B cell (primary cell): Measurements from ENCODE around the gene PSD4. TPM values are rescaled to one million over a fixed set of nuclear protein-coding genes. Genes with fewer than 3 reads are reported as not detected.

Source experiments
- ATAC-seq: fragments of 200-7000 bp; cut with Tn5 transposase; one replicate; pipeline ENCODE4 v1.10.0; 2021; ENCODE audit warnings: low read depth, mild to moderate bottlenecking, moderate number of reproducible peaks, moderate library complexity
- CTCF ChIA-PET: fragments of 350-600 bp; sonication (Branson Sonifier 250); formaldehyde crosslinking; loops from one replicate; lab custom pipeline; 2021; ENCODE audit warnings: antibody characterized with exemption, inconsistent platforms; lab: Charles Lee
- POLR2A ChIA-PET: fragments of 350-600 bp; sonication (Branson Sonifier 250); formaldehyde crosslinking; loops from one replicate; lab custom pipeline; 2021; ENCODE audit warnings: antibody characterized with exemption; lab: Charles Lee
- DNase-seq: peaks from one replicate; pipeline ENCODE4 v3.0.0; 2013
- H2AFZ ChIP-seq: 2 replicates; pipeline ENCODE4 v1.6.1; 2012; ENCODE audit warnings: mild to moderate bottlenecking, low read depth, low read length; ENCODE audit not compliant: insufficient read depth, poor library complexity, severe bottlenecking
- H3K27ac ChIP-seq, 2 donors: 1 replicate in 1 of 2; 2 replicates in 1 of 2; pipeline ENCODE4 v1.5.1; 2012 to 2013; ENCODE audit warnings: low read length in 2 of 2, mild to moderate bottlenecking in 2 of 2, moderate library complexity in 1 of 2
- H3K27me3 ChIP-seq, 4 experiments: fragments of 200-600 bp in 1 of 4; sonication (generic) in 1 of 4; replicated peaks in 1 of 4; 1 replicate in 2 of 4; 2 replicates in 2 of 4; pipeline versions ENCODE4 v1.6.1 to v1.7.0; 2013 to 2016; ENCODE audit warnings: low read length in 3 of 4, mild to moderate bottlenecking in 2 of 4, mixed read lengths in 1 of 4, moderate library complexity in 1 of 4; ENCODE audit not compliant: insufficient read depth in 4 of 4, control insufficient read depth in 3 of 4; ENCODE audit errors: control extremely low read depth in 1 of 4
- H3K36me3 ChIP-seq, 2 experiments: replicated peaks in 1 of 2; 1 replicate in 1 of 2; 2 replicates in 1 of 2; pipeline versions ENCODE4 v1.6.1 to v1.7.1; 2013; ENCODE audit warnings: low read length in 1 of 2; ENCODE audit not compliant: insufficient read depth in 2 of 2, control insufficient read depth in 1 of 2; ENCODE audit errors: control extremely low read depth in 1 of 2, extremely low read depth in 1 of 2
- H3K4me1 ChIP-seq, 2 donors: fragments of 200-600 bp in 1 of 2; sonication (generic) in 1 of 2; 1 replicate in 1 of 2; 2 replicates in 1 of 2; pipeline versions ENCODE4 v1.5.1 to v1.6.1; 2013 to 2017; ENCODE audit warnings: low read length in 2 of 2; ENCODE audit not compliant: control insufficient read depth in 2 of 2, insufficient read depth in 2 of 2
- H3K4me2 ChIP-seq: replicated peaks from 2 replicates; pipeline ENCODE3; 2012; ENCODE audit warnings: mild to moderate bottlenecking, low read depth, low read length; ENCODE audit not compliant: poor library complexity, severe bottlenecking
- H3K4me3 ChIP-seq, 5 experiments: fragments of 200-600 bp in 1 of 5; sonication (generic) in 1 of 5; 1 replicate in 3 of 5; 2 replicates in 2 of 5; pipeline versions ENCODE4 v1.5.1 to v1.7.0; 2011 to 2016; ENCODE audit warnings: low read length in 4 of 5, mild to moderate bottlenecking in 4 of 5, low read depth in 2 of 5, control low read depth in 1 of 5, moderate library complexity in 1 of 5; ENCODE audit not compliant: insufficient read depth in 1 of 5; ENCODE audit errors: control extremely low read depth in 1 of 5, extremely low read depth in 1 of 5
- H3K79me2 ChIP-seq: fragments of 200-600 bp; sonication (generic); one replicate; pipeline ENCODE4 v1.6.0; 2016; ENCODE audit warnings: low read length; ENCODE audit not compliant: control insufficient read depth, insufficient read depth
- H3K9ac ChIP-seq: fragments of 200-600 bp; sonication (generic); 2 replicates; pipeline ENCODE4 v1.6.1; 2017; ENCODE audit warnings: mild to moderate bottlenecking, low read length, moderate library complexity
- H3K9me3 ChIP-seq, 3 donors: one replicate each; pipeline versions ENCODE4 v1.6.1 to v1.7.1; 2013; ENCODE audit warnings: low read length in 2 of 3; ENCODE audit not compliant: control insufficient read depth in 2 of 3, insufficient read depth in 1 of 3; ENCODE audit errors: control extremely low read depth in 1 of 3
- H4K20me1 ChIP-seq: 2 replicates; pipeline ENCODE4 v1.6.0; 2012; ENCODE audit warnings: mild to moderate bottlenecking, low read length; ENCODE audit not compliant: insufficient read depth, control insufficient read depth, poor library complexity, severe bottlenecking
- H3K27ac Mint-ChIP-seq: one replicate; pipeline ENCODE4 v1.8.0; 2021; ENCODE audit warnings: mixed read lengths
- H3K27me3 Mint-ChIP-seq: one replicate; pipeline ENCODE4 v1.8.0; 2021; ENCODE audit warnings: mixed read lengths
- H3K4me1 Mint-ChIP-seq: one replicate; pipeline ENCODE4 v1.8.0; 2021; ENCODE audit warnings: mixed read lengths
- H3K4me3 Mint-ChIP-seq: one replicate; pipeline ENCODE4 v1.8.0; 2021; ENCODE audit warnings: mixed read lengths
- H3K9me3 Mint-ChIP-seq: one replicate; pipeline ENCODE4 v1.8.0; 2022; ENCODE audit warnings: mixed read lengths; ENCODE audit not compliant: insufficient read depth
- CTCF ChIP-seq: fragments of 200-600 bp; IDR thresholded peaks from one replicate; pipeline ENCODE4 v1.8.0; 2022; ENCODE audit warnings: antibody characterized with exemption, mild to moderate bottlenecking
- EZH2 ChIP-seq: IDR thresholded peaks from 2 replicates; pipeline ENCODE4 v1.6.1; 2012; ENCODE audit warnings: borderline replicate concordance, low read depth, mild to moderate bottlenecking, moderate library complexity, low read length; ENCODE audit not compliant: insufficient read depth, poor library complexity, severe bottlenecking
- WGBS: methylation state at CpG from one replicate; pipeline ENCODE4 v1.1.5; 2013; ENCODE audit warnings: missing lambda C conversion rate; ENCODE audit not compliant: insufficient coverage; 5-methylcytosine and 5-hydroxymethylcytosine counted together
- intact Hi-C: fragments of 100-400 bp; cut with micrococcal nuclease; formaldehyde crosslinking; loops from one replicate; pipeline ENCODE4 v1.10.0; 2022
- polyA plus RNA-seq: library from polyadenylated mRNA; depleted of rRNA; stranded (reverse); fragments of >200 nt; gene quantifications from 2 replicates; pipeline ENCODE4 v1.2.3, GENCODE V29; 2012
- total RNA-seq, 2 donors: library from RNA; stranded (reverse); fragments of 120-200 nt in 1 of 2; gene quantifications; 1 replicate in 1 of 2; 2 replicates in 1 of 2; pipeline versions ENCODE4 v1.2.3 to v1.2.4, GENCODE V29; 2013 to 2022

PSD4 gene
- total and polyA plus RNA-seq, 2 donors (not counting 1 experiment from before 2014, with no cell fraction given) = 87.1 to 203 TPM

GRCh38 chr2:113240915-113241911 is 67.4 kb downstream of the PSD4 start:
- Histone ChIP-seq H3K9ac (no peak overlapping the region), H3K4me1 (peaks cover 0 to 4% of the 10 kb centered on the region in 2 donors), H3K9me3 (no peaks in the 10 kb centered on the region), H3K4me2 (no peak overlapping the region), H3K79me2 (peaks cover 3% of the 10 kb centered on the region), H3K27me3 (no peaks in the 10 kb centered on the region), H4K20me1 (no peaks in the 10 kb centered on the region), H3K27ac (no peak overlapping the region), H2AFZ (no peak overlapping the region), H3K4me3 (no peak overlapping the region), H3K36me3 (no peaks in the 10 kb centered on the region)
- H3K27me3 Mint-ChIP-seq = peaks cover 6% of the 10 kb centered on the region
- H3K4me1 Mint-ChIP-seq = peaks cover 2% of the 10 kb centered on the region
- H3K4me3 Mint-ChIP-seq = no peak overlapping the region
- DNase-seq = no peak
- no peak overlapping the region for H3K27ac Mint-ChIP-seq
- intact Hi-C loops = no loop called here
- no peaks in the 10 kb centered on the region for H3K9me3 Mint-ChIP-seq
- TF ChIP-seq EZH2 (no peak), CTCF (no peak)
- ATAC-seq = no peak
- POLR2A ChIA-PET = interaction anchor here (0.6 kb wide), 1 partner anchor 24 kb away, joined by 4 read pairs; no protein-coding TSS in a partner anchor
- CTCF ChIA-PET = interaction anchor here (0.6 to 1.6 kb wide), 3 partner anchors 14 to 103 kb away, joined by 3 to 5 read pairs (median 3); no protein-coding TSS in a partner anchor
- WGBS = 93% methylated on average over 13 of the region's 18 CpGs

- Histone ChIP-seq H3K4me2 (no peak overlapping the region), H3K27ac (no peak overlapping the region), H2AFZ (no peak overlapping the region), H3K79me2 (no peaks in the 10 kb centered on the region), H3K4me3 (no peak overlapping the region), H3K36me3 (no peaks in the 10 kb centered on the region), H3K9ac (no peak overlapping the region), H3K9me3 (no peaks in the 10 kb centered on the region), H4K20me1 (no peaks in the 10 kb centered on the region), H3K4me1 (no peaks in the 10 kb centered on the region), H3K27me3 (no peaks in the 10 kb centered on the region)
- CTCF ChIA-PET = interaction anchor here (1.6 kb wide), 1 partner anchor 104 kb away, joined by 3 read pairs; no protein-coding TSS in a partner anchor
- no peaks in the 10 kb centered on the region for H3K9me3 Mint-ChIP-seq
- DNase-seq (no peak), ATAC-seq (no peak)
- POLR2A ChIA-PET = no interaction called here
- TF ChIP-seq CTCF = no peak
- no peak for TF ChIP-seq EZH2
- peaks cover 6% of the 10 kb centered on the region for H3K27me3 Mint-ChIP-seq
- H3K27ac Mint-ChIP-seq = no peak overlapping the region
- H3K4me1 Mint-ChIP-seq = peaks cover 2% of the 10 kb centered on the region
- no peak overlapping the region for H3K4me3 Mint-ChIP-seq
- intact Hi-C loops = no loop called here
- whole genome bisulfite sequencing = 98% methylated on average over 6 of the region's 6 CpGs
Measured at GRCh38 chr2:113242327-113242726, 68.6 kb downstream of the PSD4 start.
